H4 (cell line): ENCODE results near the gene CILP. TPM values are rescaled to one million over a fixed set of nuclear protein-coding genes. Genes with fewer than 3 reads are reported as not detected.

Experiments
- DNase-seq: peaks from one replicate; pipeline ENCODE4 v3.0.0-alpha.2; 2015; ENCODE audit warnings: low spot score
- total RNA-seq: library from RNA; depleted of rRNA; stranded (reverse); fragments of >200 nt; shearing (Covaris generic); gene quantifications from 2 replicates; pipeline ENCODE4 v1.2.3, GENCODE V29; 2014; rRNA removed

CILP gene
- total RNA-seq, 1 experiment from 2014 or later, result 0.02 TPM

GRCh38 chr15:65156692-65157091 is 54.6 kb downstream of the CILP start:
- DNase-seq, result no peak

DNA sequence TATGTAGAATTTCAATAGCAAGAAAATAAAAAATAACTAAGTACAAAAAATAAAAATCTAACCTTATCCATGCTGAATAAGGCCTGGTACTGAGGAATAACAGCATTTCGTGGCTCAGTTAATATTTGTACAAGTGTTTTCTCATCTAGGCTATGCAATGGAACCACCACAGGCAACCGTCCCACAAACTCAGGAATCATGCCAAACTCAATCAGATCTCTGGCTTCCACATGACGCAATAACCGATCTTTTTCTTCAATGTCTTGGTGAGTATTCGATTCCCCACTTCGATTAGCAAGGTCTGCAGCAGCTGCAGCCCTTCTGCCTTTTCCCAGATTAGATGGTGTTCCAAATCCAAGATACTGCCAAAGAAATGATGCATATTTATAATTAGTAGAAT is 56.6 kb downstream of the CILP start:
- no peak for DNase-seq

DNA sequence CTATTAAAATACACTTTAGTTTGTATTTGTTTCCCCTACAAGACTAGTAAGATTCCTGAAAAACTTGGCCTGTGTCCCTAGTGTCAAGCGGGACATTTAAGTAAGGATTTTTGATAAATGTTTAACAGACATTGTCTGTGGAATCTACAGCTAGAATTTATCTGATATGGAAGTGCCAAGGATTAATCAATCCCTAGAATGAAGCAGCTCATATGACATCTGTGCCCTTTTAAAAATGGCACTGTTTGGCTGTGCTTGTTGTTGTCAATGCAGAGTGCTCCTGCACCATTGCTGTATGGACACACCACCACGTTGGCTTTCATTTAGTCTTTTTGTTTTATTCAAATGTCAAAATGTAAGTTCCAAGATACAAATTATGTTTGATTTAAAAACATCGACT is 63.4 kb downstream of the CILP start:
- no peak for DNase-seq

- no peak for DNase-seq
These were observed 64.8 kb downstream of the CILP start for GRCh38 chr15:65146438-65146837.

Other genes starting within 250 kb of the CILP start
- gene SPG21, start 221.6 kb downstream of the CILP start, total RNA-seq, result 63.9 and 91.3 TPM in 2 replicates
- gene MTFMT, start 181.8 kb downstream of the CILP start, total RNA-seq, result 18.3 and 22.7 TPM in 2 replicates
- not detected in 2 replicates for gene SLC51B, start 166.1 kb downstream of the CILP start, total RNA-seq
- gene RASL12, start 143.5 kb downstream of the CILP start, total RNA-seq, result 0.04 and 0.25 TPM in 2 replicates
- gene KBTBD13, start 134.7 kb downstream of the CILP start, total RNA-seq, result not detected in 2 replicates
- 0.06 TPM in 1 of 2 replicates, not detected in the other for gene UBAP1L, start 96.3 kb downstream of the CILP start, total RNA-seq
- 12.8 and 13.7 TPM in 2 replicates for gene PDCD7, start 77.7 kb downstream of the CILP start, total RNA-seq
- 17.5 and 22.8 TPM in 2 replicates for gene CLPX, start 26.1 kb downstream of the CILP start, total RNA-seq
- 5.1 and 7.7 TPM in 2 replicates for gene PARP16, start 75.4 kb upstream of the CILP start, total RNA-seq
- gene RNU5A-1, start 84.6 kb upstream of the CILP start, total RNA-seq, result not detected in 2 replicates
- not detected in 2 replicates for gene RNU5B-1, start 93.2 kb upstream of the CILP start, total RNA-seq
- gene IGDCC3, start 166.5 kb upstream of the CILP start, total RNA-seq, result not detected in 2 replicates
- 0.10 and 0.14 TPM in 2 replicates for gene IGDCC4, start 211.5 kb upstream of the CILP start, total RNA-seq